GM21529 (cell line): ENCODE results near the gene GDI2.
"Not testable (repeated sequence)": the region's sequence is repeated elsewhere in the genome, so short reads cannot be mapped to it uniquely, and the experiment has no call there.

Experiments
- ATAC-seq: cut with Tn5 transposase; IDR thresholded peaks from one replicate; pipeline ENCODE4 v1.9.1; 2021; ENCODE audit not compliant: unreplicated experiment

GDI2 gene

GRCh38 chr10:5788969-5789368, 24.3 kb downstream of the GDI2 start:
- ATAC-seq, result no peak

- ATAC-seq, result no peak
Observed at GRCh38 chr10:5783300-5783699, 29.9 kb downstream of the GDI2 start.

GRCh38 chr10:5782174-5782573, 31.1 kb downstream of the GDI2 start:
- no peak for ATAC-seq

- ATAC-seq, result no peak
Observed at GRCh38 chr10:5779730-5780129, 33.5 kb downstream of the GDI2 start.

GRCh38 chr10:5777758-5778157, 35.5 kb downstream of the GDI2 start:
- not testable (repeated sequence) for ATAC-seq

GRCh38 chr10:5776881-5777197, 36.4 kb downstream of the GDI2 start:
- ATAC-seq, result no peak

- no peak for ATAC-seq
Observed at GRCh38 chr10:5776136-5776880, 36.9 kb downstream of the GDI2 start.

GRCh38 chr10:5775685-5776084, 37.5 kb downstream of the GDI2 start:
- ATAC-seq, result no peak

- no peak for ATAC-seq
Observed at GRCh38 chr10:5774987-5775620, 38.1 kb downstream of the GDI2 start.

GRCh38 chr10:5766189-5766588, 47.0 kb downstream of the GDI2 start:
- ATAC-seq, result no peak

- no peak for ATAC-seq
Observed at GRCh38 chr10:5765617-5766016, 47.6 kb downstream of the GDI2 start.

GRCh38 chr10:5764422-5765297, 48.6 kb downstream of the GDI2 start:
- no peak for ATAC-seq

- ATAC-seq, result no peak
Observed at GRCh38 chr10:5762531-5762930, 50.7 kb downstream of the GDI2 start.

GRCh38 chr10:5761220-5761619, 52.0 kb downstream of the GDI2 start:
- no peak for ATAC-seq

- ATAC-seq, result no peak
Observed at GRCh38 chr10:5760515-5760914, 52.7 kb downstream of the GDI2 start.

GRCh38 chr10:5758927-5759326, 54.3 kb downstream of the GDI2 start:
- no peak for ATAC-seq

GRCh38 chr10:5757766-5758517, 55.3 kb downstream of the GDI2 start:
- ATAC-seq, result no peak

GRCh38 chr10:5752301-5752871, 60.8 kb downstream of the GDI2 start:
- no peak for ATAC-seq

- ATAC-seq, result no peak
Observed at GRCh38 chr10:5751601-5752253, 61.5 kb downstream of the GDI2 start.

GRCh38 chr10:5748394-5748803, 64.8 kb downstream of the GDI2 start:
- ATAC-seq, result no peak
